Activated CD4-positive, alpha-beta T cell treated with anti-CD3 and anti-CD28 coated beads for 1 hour (primary cell): ENCODE measurements around the gene CLTC.

Experiments used
- DNase-seq: peaks from one replicate; pipeline ENCODE4 v3.0.0-alpha.2; 2020

The CLTC gene

GRCh38 chr17:59688008-59688407, 68.3 kb downstream of the CLTC start:
- DNase-seq = no peak

- no peak for DNase-seq
Observed at GRCh38 chr17:59688496-59688895, 68.8 kb downstream of the CLTC start.

GRCh38 chr17:59693582-59693981, 73.9 kb downstream of the CLTC start:
- DNase-seq = no peak

- no peak for DNase-seq
Observed at GRCh38 chr17:59694344-59694743, 74.6 kb downstream of the CLTC start.

- DNase-seq = no peak
Observed at GRCh38 chr17:59695945-59696681, 76.4 kb downstream of the CLTC start.

- DNase-seq = no peak
Observed at GRCh38 chr17:59696682-59697277, 77.1 kb downstream of the CLTC start.

GRCh38 chr17:59698143-59698542, 78.4 kb downstream of the CLTC start:
- DNase-seq = no peak

GRCh38 chr17:59699218-59699617, 79.5 kb downstream of the CLTC start:
- DNase-seq = no peak

GRCh38 chr17:59699786-59700185, 80.1 kb downstream of the CLTC start:
- no peak for DNase-seq

GRCh38 chr17:59702304-59702703, 82.6 kb downstream of the CLTC start:
- no peak for DNase-seq

- DNase-seq = peak; percentile 80
Observed at GRCh38 chr17:59707149-59707970, 87.7 kb downstream of the CLTC start, which contains the start of the genes PTRH2 and VMP1. Gene PTRH2, minus strand, starts transcription at chr17:59707430. Its CDS starts 9,452 bp downstream, at chr17:59697978. Gene VMP1, plus strand, starts transcription at chr17:59707654. Its CDS starts 23,793 bp downstream, at chr17:59731447.

- DNase-seq = no peak
Observed at GRCh38 chr17:59707971-59708430, 88.3 kb downstream of the CLTC start.

- DNase-seq = no peak
Observed at GRCh38 chr17:59711936-59712335, 92.2 kb downstream of the CLTC start.

GRCh38 chr17:59712862-59713261, 93.2 kb downstream of the CLTC start:
- DNase-seq = no peak

GRCh38 chr17:59714255-59714654, 94.6 kb downstream of the CLTC start:
- no peak for DNase-seq

- DNase-seq = no peak
Observed at GRCh38 chr17:59716427-59716826, 96.7 kb downstream of the CLTC start.

- no peak for DNase-seq
Observed at GRCh38 chr17:59719526-59719925, 99.8 kb downstream of the CLTC start.

- no peak for DNase-seq
Observed at GRCh38 chr17:59722623-59723022, 102.9 kb downstream of the CLTC start.

GRCh38 chr17:59723041-59723440, 103.3 kb downstream of the CLTC start:
- DNase-seq = no peak

- no peak for DNase-seq
Observed at GRCh38 chr17:59723607-59724006, 103.9 kb downstream of the CLTC start.

GRCh38 chr17:59725691-59726090, 106.0 kb downstream of the CLTC start:
- no peak for DNase-seq

- no peak for DNase-seq
Observed at GRCh38 chr17:59727817-59728533, 108.3 kb downstream of the CLTC start.
